HG03571 (cell line): ENCODE measurements around the gene TTLL3.

Source experiments
- ATAC-seq: cut with Tn5 transposase; IDR thresholded peaks from one replicate; pipeline ENCODE4 v1.9.1; 2021; ENCODE audit not compliant: unreplicated experiment

The TTLL3 gene

DNA sequence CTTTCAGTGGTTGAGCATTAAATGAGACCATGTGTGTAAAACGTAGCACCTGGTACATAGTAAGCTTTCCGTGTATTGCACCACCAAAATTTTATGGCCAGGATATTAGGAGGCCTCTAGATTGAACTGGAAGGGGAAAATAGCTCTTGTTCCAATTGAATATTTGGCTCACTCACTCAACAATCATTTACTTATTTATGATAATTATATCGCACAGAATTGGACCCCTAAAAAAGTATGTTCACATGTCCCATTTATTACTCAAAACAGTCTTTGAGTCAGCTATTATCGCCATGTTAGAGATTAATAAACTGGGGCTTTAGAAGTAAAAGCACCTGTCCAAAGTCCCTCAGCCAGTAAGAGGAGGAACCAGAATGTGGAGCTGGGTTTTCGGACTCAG lies 5.1 kb upstream of the TTLL3 start:
- no peak for ATAC-seq

DNA sequence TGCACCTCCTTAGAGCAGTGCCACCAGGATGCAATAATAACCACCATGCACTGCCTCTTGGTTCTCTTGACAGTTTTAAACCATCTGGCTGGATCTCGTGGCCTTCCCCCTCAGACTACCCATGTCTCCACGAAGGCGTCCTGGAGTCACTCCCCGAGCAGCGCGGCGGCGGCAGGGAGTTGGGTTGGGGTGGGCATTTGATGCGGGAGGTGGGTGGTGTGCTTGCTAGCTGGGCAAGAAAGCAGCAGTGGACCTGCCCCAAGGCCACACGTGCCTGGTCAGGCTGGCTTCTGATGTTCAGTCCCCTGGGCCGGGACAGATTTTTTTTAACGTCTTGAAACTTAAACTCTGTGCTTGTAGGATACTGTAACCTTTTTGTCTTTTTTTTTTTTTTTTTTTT lies 3.9 kb upstream of the TTLL3 start:
- no peak for ATAC-seq

DNA sequence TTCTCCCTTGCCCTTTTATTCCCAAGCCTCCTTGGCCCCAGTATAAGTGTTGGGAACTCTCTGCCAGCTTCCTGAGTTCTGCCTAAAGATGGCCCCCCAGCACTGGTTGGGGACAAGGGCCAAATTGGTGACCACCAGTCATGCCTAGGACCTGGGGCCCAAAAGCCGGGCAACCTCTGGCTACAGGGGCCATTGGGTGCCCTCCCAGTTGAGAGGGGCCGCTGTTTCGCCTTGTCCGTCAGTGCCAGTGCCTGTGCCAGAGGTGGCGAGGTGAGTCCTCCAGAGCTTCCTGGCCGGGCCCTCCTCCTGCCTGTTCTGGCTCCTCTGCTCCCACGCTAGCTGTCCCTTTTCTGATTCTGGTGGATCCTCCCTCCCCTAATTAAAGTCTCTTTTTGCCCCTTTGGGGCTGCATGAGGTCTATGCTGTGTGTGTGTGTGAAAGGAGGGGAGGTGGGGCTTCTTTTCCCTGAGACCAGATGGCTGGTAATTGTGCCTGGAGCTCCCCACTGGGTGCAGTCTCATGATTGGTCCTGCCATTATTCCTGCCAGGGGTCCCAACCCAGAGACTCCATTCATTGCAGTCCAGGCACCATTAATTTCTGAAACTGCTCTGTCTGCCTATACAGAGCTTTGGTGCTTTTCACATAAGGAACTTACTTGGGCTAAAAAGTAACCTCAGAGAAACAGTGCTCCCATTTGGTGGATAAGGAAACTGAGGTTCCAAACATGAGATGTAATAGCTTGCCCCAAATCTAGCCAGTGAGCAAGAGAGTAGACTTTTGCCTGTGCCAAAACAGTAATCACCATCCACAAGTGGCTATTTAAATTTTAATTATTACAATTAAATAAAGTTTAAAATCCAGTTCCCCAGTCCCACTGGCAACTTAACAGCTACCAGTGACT lies 3.1 kb upstream of the TTLL3 start:
- ATAC-seq: no peak

DNA sequence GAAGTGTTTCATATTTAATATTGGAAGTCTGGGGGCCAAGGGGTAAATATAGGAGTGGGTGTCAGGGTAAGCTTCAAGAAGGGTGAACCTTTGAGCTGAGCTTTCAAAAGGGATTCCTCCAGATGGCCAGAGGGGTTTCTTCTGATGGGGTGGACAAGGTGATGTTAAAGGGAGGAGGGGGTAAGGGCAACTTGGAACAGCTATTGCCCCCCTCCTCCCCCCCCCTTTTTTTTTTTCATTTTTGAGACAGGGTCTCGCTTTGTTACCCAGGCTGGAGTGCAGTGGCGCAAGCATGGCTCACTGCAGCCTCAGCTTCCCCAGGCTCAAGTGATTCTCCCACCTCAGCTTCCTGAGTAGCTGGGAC lies 2.1 kb upstream of the TTLL3 start:
- ATAC-seq: no peak

DNA sequence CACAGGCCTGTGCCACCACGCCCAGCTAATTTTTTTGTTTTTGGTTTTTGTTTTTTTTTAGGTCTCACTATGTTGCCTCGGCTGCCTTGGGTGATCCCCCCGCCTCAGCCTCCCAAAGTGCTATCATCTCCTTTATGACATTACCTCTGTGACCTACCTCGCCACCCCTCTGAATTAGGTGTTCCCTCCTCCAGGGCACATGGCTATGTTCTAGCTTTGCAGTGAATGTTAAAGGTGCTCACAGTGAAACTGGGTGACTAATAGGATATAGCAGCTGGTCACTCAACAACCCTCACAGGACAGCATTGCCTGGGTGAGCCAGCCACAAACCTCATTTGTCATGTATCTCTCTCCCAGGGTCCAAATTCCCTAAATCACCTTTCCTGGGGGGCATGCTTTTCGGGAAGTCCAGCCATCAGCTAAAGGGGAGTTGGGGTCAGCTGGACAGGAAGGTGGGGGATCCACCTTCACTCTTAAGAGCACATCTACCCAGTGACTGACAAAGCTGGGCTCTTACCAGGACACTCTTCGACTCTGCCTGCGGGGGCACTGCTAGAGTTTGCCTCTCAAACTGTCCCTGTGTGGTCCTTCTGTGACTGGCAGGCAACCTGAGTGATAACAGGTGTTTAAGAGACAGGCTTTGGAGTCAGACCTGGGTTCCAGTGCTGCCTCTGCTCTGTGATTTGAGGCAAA lies 1.6 kb upstream of the TTLL3 start:
- ATAC-seq: no peak

DNA sequence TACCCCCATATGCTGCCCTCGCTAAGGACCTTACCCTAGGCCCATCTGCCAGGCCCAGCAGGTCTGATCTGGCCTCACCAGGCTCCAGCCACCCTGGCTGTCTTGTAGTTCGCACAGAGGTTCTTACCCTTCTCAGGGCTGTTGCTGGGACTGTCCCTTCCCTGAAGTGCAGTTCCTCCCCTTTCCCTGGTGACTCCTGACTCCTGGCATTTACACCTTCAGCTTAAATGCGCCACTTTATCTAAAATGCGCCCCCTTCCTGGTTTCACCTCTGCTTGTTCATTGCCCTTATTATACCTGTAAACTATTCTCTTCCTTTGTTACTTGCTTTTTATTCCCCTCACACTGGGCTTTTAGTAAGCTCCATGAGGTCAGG lies 835 bp upstream of the TTLL3 start:
- no peak for ATAC-seq

DNA sequence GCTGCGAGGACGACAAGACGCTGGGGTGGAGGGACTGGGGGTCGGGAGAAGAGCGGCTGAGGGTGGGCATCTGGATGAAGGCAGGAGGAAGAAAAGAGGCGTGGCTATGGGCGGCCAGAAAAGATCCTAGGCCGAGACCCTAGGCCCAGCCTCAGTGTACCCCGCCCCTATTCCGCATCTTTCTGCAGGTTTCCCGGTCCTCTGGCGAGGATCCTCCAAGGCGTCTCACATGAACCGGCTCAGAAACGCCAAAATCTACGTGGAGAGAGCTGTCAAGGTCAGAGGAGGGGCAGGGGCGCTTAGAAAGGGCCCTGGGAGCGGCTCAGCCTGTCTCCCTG lies 340 bp downstream of the TTLL3 start:
- no peak for ATAC-seq

DNA sequence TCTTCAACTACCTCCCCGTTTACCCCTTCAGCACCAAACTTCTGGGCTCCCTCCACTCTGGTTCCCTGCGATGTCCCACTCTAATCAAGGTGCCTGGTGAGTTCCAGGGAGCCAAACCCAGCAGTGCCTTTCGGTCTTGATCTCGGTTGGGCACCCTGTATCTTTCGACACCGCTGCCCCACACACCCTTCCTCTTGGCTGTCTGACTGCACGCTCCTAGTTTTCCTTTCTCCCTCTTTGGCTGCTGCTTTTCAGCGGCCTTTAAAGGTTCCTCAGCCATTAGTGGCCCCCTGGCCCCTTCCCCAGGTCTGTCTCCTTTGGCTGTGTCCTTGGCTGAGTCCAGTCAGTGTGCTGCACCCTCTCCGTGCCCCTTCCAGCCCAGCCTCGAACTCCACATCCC lies 784 bp downstream of the TTLL3 start:
- no peak for ATAC-seq

DNA sequence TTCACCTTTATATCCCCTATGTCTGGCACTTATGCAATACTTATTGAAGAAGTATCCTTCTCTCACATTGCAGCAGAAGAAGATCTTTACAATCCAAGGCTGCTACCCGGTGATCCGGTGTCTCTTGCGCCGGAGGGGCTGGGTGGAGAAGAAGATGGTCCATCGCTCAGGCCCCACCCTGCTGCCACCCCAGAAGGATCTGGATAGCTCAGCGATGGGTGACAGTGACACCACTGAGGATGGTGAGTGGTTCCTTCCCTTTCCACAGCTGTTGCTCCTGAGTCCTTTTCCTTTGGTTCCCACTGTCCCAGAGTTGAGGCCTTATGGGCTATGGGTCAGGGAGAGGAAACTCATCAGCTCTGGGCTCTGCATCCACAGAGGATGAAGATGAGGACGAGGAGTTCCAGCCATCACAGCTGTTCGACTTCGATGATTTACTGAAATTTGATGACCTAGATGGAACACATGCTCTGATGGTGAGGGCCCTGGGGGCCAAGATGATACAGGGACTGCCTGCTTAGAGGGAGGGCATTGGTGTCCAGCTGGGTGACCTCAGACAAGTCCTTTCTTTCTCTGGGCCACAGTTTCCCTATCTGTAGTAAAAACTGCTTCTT lies 2.9 kb downstream of the TTLL3 start:
- ATAC-seq: no peak

DNA sequence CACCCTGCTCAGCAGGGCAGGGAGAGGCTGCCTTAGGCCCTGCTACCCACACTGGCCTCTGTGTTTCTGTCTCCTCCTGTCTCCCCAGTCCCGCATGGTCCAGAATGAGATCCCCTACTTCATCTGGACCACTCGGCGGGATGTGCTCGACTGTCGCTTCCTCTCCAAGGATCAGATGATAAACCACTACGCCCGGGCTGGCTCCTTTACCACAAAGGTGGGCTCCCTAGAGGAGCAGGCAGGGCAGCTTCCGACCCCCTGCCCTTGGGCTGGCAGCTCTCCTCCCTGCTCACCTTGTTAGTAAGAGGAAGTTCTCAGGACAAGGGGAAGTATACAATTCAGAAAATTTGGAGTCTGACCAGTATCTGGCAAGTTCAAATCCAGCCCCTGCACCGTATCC lies 5.9 kb downstream of the TTLL3 start:
- ATAC-seq: no peak

DNA sequence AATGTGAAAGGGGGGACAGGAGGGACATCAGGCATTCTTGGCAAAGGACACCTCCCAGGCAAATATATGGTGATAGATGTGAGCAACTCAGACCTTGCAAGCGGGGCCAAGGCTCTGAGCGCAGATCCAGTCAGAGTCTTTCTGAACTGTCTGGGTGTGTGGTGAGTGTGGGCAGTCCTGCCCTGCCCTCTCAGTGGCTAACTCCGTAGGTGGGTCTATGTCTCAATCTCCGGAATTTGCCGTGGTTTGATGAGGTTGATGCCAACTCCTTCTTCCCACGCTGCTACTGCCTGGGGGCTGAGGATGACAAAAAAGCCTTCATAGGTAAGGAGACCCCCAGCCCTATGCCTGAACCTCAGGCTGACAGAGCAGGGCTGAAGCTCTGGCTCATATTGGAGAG lies 7.4 kb downstream of the TTLL3 start:
- ATAC-seq: no peak

DNA sequence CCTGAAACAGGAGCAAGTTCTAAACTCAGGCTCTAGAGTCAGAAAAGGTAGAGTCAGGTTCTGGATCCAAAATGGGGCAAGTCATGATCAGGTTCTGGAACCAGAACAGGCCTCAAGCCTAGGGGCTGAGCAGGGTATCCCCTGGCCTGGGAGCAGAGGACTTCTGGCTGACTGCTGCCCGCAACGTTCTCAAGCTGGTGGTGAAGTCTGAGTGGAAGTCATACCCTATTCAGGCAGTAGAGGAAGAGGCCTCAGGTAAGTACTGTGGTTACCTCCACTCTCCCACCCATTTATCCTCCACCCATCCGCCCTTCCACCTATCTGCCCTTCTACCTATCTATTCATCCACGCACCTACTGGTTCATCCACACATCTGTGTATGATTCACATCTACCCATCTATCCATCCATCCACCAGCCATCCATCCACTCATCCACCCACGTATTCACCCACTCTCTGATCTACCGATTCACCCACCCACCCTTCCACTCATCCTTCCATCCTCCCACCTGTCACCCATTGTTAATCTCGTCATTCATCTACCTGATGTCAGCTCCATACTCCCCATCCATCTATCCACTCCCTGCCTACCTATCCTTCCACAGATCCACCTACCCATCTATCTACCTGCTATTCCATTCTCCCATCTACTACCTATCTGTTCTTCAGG lies 8.7 kb downstream of the TTLL3 start:
- no peak for ATAC-seq

DNA sequence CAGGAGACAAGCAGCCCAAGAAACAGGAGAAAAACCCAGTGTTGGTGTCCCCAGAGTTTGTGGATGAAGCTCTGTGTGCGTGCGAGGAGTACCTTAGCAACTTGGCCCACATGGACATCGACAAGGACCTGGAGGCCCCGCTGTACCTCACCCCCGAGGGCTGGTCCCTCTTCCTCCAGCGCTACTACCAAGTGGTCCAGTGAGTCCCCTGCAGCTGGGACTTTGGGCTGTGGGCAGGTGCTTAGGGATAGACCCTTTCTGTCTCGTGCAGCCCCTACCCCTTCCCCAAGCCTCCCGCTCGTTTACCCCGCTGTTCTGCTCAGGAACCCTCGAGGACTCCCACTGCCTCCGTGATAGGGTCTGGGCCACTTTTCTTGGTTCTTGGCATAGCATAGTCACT lies 10.5 kb downstream of the TTLL3 start:
- no peak for ATAC-seq

DNA sequence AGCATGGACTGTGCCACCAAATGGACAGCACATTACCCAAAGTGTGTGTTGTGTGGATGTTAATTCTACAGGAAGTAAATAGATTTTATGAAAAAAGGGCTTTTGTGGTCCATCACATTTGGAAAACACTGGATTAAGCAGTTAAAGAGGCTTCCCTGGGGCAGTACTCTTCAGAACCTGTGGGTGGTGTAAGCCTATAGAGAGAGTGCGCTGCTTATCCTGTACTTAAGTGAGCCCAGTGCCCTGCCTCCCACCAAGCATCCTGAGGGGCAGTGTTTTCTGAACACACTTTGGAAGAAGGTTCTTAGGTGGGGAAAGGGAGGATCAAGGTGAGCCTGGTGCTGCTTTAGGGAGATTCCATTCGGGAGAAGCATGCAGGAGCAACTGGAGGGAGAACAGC lies 10.9 kb downstream of the TTLL3 start:
- ATAC-seq: no peak

DNA sequence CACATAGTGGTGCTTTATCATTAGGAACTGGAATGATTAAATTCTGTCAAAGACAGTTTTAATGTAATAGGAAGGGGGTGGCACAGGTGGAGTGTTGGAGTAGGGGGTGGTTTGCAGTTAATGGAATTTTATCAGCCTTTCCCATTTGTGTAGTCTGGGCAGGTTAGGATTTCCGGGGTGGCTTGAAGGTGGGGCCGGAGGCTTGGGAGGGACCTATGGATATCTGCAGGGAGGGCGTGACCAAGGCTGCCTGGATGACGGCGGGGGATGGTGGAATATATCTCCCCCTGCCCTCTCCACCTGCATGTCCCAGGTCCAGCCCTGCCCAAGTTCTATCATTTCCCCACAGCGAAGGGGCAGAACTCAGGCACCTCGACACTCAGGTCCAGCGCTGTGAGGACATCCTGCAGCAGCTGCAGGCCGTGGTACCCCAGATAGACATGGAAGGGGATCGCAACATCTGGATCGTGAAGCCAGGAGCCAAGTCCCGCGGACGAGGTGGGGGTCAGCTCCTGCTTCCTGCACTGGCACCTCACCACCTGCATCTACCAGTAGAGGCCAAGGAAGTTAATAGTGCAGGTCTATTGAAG lies 15.5 kb downstream of the TTLL3 start:
- ATAC-seq: no peak

DNA sequence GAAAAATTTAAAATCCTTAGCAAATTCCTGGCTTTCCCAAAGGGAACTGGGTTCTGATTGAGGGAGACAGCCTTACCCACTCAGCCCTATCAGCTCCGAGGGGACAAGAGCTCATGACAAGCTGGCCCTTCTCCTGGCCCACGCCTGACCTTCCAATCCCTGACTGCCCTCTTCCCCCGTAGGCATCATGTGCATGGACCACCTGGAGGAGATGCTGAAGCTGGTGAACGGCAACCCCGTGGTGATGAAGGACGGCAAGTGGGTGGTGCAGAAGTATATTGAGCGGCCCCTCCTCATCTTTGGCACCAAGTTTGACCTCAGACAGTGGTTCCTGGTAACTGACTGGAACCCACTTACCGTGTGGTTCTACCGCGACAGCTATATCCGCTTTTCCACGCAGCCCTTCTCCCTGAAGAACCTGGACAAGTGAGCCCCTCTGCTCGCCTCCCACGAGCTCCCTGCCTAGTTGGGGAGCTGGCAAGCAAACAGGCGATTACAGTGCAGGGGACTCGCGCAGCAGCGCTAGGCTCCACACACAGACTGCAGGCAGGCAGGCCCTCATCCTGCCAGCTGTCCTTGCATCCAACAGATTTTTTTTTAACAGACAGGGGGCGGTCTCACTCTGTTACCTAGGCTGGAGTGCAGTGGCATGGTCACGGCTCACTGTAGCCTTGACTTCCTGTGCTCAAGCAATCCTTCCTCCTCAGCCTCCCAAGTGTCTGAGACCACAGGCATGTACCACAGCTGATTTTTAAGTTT lies 16.9 kb downstream of the TTLL3 start:
- no peak for ATAC-seq

DNA sequence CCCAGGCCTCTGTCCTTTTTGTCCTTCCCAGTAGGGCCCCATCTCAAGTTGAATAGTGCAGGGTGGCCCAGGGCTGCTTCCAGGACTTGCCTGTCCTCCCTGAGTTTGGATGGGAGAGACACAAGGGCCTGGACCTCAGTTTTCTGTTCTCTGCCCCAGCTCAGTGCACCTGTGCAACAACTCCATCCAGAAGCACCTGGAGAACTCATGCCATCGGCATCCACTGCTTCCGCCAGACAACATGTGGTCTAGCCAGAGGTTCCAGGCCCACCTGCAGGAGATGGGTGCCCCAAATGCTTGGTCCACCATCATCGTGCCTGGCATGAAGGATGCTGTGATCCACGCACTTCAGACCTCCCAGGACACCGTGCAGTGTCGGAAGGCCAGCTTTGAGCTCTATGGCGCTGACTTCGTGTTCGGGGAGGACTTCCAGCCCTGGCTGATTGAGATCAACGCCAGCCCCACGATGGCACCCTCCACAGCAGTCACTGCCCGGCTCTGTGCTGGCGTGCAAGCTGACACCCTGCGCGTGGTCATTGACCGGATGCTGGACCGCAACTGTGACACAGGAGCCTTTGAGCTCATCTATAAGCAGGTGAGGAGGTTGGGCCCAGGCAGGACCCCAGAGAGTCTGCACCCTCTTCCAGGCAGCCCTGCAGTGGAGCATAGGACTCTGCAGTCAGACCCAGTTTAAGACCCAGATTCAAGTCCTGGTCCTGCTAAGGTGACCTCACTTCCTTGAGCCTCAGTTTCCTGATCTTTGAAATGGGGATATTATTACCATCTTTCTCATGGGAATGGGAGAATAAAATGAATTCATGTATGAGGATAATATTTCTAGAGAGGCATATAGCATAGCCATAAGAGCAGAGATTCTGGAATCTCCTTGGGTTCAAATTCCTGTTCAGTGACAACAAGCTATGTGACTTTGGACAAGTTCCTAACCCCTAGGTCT lies 19.0 kb downstream of the TTLL3 start:
- ATAC-seq: no peak

DNA sequence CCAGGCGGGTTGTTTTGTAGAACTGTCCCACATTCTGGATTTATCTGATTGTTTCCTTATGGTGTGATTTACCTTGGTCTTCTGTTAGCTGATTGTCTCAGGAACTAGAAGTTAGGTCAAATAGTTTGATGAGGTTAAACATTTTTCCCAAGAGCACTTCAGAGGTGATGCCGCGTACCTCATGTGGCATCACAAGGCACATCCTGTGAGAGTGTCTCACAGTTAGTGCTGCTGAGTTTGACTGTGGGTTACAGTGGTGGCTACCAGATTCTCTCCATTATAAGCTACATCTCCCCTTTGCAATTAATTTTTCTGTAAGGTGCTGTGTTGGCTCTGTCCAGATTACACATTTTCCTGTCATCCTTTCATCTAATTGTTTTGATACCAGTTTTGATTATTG lies 21.2 kb downstream of the TTLL3 start:
- no peak for ATAC-seq

DNA sequence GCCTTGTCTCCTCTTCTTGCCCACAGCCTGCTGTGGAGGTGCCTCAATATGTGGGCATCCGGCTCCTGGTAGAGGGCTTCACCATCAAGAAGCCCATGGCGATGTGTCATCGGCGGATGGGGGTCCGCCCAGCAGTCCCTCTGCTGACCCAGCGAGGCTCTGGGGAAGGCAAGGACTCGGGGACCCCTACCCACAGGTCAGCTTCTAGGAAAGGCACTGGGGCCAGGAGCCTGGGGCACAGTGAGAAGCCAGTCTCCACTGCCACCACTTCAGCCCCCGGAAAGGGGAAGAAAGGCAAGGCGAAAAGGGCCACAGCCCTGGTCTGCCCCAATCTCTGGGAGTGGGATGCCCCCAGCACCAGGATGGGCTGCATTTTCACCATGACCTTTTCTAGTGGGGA lies 23.0 kb downstream of the TTLL3 start:
- no peak for ATAC-seq
